NCI-H187 treated with DMSO at 0.1 percent for 48 hours (cell line): ENCODE measurements around the gene PRDX6.
"Not testable (repeated sequence)": the region's sequence is repeated elsewhere in the genome, so short reads cannot be mapped to it uniquely, and the experiment has no call there.

ENCODE experiments used
- DNase-seq: peaks from one replicate; lab custom pipeline; 2025; lab: John Stamatoyannopoulos, UW

The PRDX6 gene

GRCh38 chr1:173496757-173497320, 19.7 kb downstream of the PRDX6 start:
- no peak for DNase-seq

- no peak for DNase-seq
Measured at GRCh38 chr1:173499729-173500128, 22.6 kb downstream of the PRDX6 start.

- no peak for DNase-seq
Measured at GRCh38 chr1:173502104-173502503, 25.0 kb downstream of the PRDX6 start.

DNA sequence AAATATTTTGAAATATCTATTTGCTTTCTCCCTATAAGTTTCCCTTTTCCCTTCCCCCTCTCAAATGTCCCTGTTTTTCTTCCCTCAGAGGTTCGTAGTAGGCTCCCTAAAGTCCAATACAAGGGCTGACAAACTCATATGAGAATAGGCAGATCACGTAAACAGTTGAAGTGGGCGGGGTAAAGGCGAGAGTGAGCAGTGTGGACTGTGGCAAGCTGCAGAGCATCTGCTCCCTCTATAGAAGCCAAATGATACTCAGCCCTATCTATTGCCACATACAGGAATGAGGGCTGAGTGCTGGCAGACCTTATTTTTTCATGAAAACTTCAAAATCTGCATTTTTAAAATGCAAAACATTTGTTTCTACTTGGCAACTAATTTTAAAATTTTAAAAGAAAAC, 26.3 kb downstream of the PRDX6 start:
- DNase-seq, result no peak

DNA sequence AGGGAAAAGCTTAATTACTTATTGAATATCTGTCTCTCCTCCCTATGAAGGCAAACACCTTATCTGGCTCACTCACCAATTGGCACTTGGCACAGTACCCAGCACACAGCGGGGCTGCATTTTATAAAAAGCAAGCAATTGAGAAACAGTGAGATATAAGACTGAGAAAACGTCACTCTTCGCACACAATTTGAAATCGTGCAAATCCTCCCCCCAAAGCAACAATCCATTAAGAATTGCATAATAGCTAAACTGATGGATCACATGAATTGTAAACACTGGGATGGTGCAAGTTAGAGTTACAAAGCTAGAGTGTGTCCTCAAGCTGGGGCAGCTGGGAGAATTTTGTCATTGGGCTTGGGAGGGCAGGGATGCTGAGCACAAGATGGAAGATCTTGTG, 27.1 kb downstream of the PRDX6 start:
- no peak for DNase-seq

GRCh38 chr1:173505391-173505790, 28.3 kb downstream of the PRDX6 start:
- no peak for DNase-seq

GRCh38 chr1:173506437-173506836, 29.3 kb downstream of the PRDX6 start:
- DNase-seq, result no peak

- DNase-seq, result no peak
Measured at GRCh38 chr1:173507205-173507846, 30.2 kb downstream of the PRDX6 start.

- DNase-seq, result no peak
Measured at GRCh38 chr1:173507847-173508209, 30.7 kb downstream of the PRDX6 start.

DNA sequence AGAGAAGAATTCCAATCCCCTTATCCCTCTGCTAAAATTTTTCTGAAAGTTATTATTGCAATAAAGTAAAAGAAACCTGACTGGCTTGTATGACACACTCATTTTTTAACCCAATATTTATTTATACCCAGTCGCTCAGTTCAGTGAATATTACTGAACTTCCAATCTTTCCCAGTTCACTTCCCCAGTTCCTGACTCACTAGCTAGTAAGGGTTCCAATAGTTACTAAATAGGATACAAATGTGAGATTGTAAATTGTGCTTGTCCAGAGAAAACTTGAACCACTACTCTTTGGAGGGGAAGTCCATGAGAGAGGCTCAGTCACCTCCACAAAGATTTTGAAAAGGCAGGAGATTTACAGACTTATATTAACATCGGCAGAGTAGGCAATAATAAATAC, 31.4 kb downstream of the PRDX6 start:
- DNase-seq, result no peak

GRCh38 chr1:173509797-173510196, 32.7 kb downstream of the PRDX6 start:
- no peak for DNase-seq

DNA sequence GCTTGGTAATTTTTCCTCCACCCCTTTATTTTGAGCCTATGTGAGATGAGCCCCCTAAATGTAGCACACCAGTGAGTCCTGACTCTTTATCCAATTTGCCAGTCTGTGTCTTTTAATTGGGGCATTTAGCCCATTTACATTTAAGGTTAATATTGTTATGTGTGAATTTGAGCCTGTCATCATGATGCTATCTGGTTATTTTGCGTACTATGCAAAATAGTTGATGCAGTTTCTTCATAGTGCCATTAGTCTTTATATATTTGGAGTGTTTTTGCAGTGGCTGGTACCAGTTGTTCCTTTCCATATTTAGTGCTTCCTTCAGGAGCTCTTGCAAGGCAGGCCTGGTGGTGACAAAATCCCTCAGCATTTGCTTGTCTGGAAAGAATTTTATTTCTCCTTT, 37.4 kb downstream of the PRDX6 start:
- not testable (repeated sequence) for DNase-seq

- no peak for DNase-seq
Measured at GRCh38 chr1:173520799-173521198, 43.7 kb downstream of the PRDX6 start.

GRCh38 chr1:173523329-173523728, 46.2 kb downstream of the PRDX6 start:
- no peak for DNase-seq

GRCh38 chr1:173525926-173526325, 48.8 kb downstream of the PRDX6 start:
- no peak for DNase-seq

GRCh38 chr1:173527151-173527826, 50.2 kb downstream of the PRDX6 start:
- no peak for DNase-seq

- DNase-seq, result no peak
Measured at GRCh38 chr1:173529106-173529505, 52.0 kb downstream of the PRDX6 start.

- no peak for DNase-seq
Measured at GRCh38 chr1:173530795-173531693, 53.9 kb downstream of the PRDX6 start.

- no peak for DNase-seq
Measured at GRCh38 chr1:173532237-173532636, 55.1 kb downstream of the PRDX6 start.

- DNase-seq, result no peak
Measured at GRCh38 chr1:173536223-173536622, 59.1 kb downstream of the PRDX6 start.
